T-helper 22 cell (primary cell): ENCODE data around the gene TRIM52.

Experiments
- DNase-seq: peaks from one replicate; pipeline ENCODE4 v3.0.0-alpha.2; 2020; ENCODE audit warnings: low read depth

The TRIM52 gene

GRCh38 chr5:181255836-181256578 is 4.9 kb downstream of the TRIM52 start:
- no peak for DNase-seq

- DNase-seq: no peak
These were observed 5.7 kb downstream of the TRIM52 start for GRCh38 chr5:181255276-181255675.

- DNase-seq: no peak
These were observed 12.7 kb downstream of the TRIM52 start for GRCh38 chr5:181248277-181248676.

- peak; percentile 64 for DNase-seq
These were observed 14.5 kb downstream of the TRIM52 start for GRCh38 chr5:181246276-181247049.

GRCh38 chr5:181245427-181246275 is 15.3 kb downstream of the TRIM52 start:
- DNase-seq: no peak

- peak; percentile 85 for DNase-seq
These were observed 17.2 kb downstream of the TRIM52 start, which contains the start of gene RACK1 for GRCh38 chr5:181243564-181244343. Gene RACK1, minus strand, starts transcription at chr5:181243906. Its CDS starts 106 bp downstream, at chr5:181243800.

- DNase-seq: no peak
These were observed 17.9 kb downstream of the TRIM52 start for GRCh38 chr5:181243018-181243563.

GRCh38 chr5:181242031-181242451 is 18.9 kb downstream of the TRIM52 start:
- no peak for DNase-seq

GRCh38 chr5:181241393-181241975 is 19.5 kb downstream of the TRIM52 start:
- DNase-seq: no peak

GRCh38 chr5:181239062-181239663 is 21.8 kb downstream of the TRIM52 start:
- DNase-seq: no peak

GRCh38 chr5:181237729-181238385 is 23.1 kb downstream of the TRIM52 start:
- no peak for DNase-seq

GRCh38 chr5:181236954-181237641 is 23.8 kb downstream of the TRIM52 start:
- no peak for DNase-seq

GRCh38 chr5:181236471-181236870 is 24.5 kb downstream of the TRIM52 start:
- DNase-seq: no peak

- DNase-seq: no peak
These were observed 25.1 kb downstream of the TRIM52 start for GRCh38 chr5:181235689-181236366.

- no peak for DNase-seq
These were observed 25.6 kb downstream of the TRIM52 start for GRCh38 chr5:181235323-181235688.

GRCh38 chr5:181234455-181235306 is 26.3 kb downstream of the TRIM52 start:
- no peak for DNase-seq

- DNase-seq: no peak
These were observed 27.0 kb downstream of the TRIM52 start for GRCh38 chr5:181233801-181234454.
